Loucy (cell line): ENCODE measurements around the gene CCDC102A.

Experiments used
- EZH2phosphoT487 ChIP-seq: fragments of 200-600 bp; IDR thresholded peaks from 2 replicates; pipeline ENCODE4 v1.6.1; 2018; ENCODE audit warnings: antibody characterized with exemption, mild to moderate bottlenecking, moderate library complexity, borderline replicate concordance
- TF ChIP-seq, protein P1 (sequence below): fragments of 200-600 bp; sonication (generic); conservative IDR thresholded peaks from 2 replicates; pipeline ENCODE4 v1.5.1; 2014; ENCODE audit warnings: mild to moderate bottlenecking, antibody characterized with exemption, low read length

GRCh38 chr16:57551057-57551456 lies 14.7 kb upstream of the CCDC102A start:
- TF ChIP-seq, protein P1, sequence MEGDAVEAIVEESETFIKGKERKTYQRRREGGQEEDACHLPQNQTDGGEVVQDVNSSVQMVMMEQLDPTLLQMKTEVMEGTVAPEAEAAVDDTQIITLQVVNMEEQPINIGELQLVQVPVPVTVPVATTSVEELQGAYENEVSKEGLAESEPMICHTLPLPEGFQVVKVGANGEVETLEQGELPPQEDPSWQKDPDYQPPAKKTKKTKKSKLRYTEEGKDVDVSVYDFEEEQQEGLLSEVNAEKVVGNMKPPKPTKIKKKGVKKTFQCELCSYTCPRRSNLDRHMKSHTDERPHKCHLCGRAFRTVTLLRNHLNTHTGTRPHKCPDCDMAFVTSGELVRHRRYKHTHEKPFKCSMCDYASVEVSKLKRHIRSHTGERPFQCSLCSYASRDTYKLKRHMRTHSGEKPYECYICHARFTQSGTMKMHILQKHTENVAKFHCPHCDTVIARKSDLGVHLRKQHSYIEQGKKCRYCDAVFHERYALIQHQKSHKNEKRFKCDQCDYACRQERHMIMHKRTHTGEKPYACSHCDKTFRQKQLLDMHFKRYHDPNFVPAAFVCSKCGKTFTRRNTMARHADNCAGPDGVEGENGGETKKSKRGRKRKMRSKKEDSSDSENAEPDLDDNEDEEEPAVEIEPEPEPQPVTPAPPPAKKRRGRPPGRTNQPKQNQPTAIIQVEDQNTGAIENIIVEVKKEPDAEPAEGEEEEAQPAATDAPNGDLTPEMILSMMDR: no peak
- no peak for TF ChIP-seq EZH2phosphoT487
